Fibroblast of the aortic adventitia (primary cell): ENCODE results near the gene ZNF484. TPM values are rescaled to one million over a fixed set of nuclear protein-coding genes. Genes with fewer than 3 reads are reported as not detected.
"Not testable (repeated sequence)": the region's sequence is repeated elsewhere in the genome, so short reads cannot be mapped to it uniquely, and the experiment has no call there.

Source experiments
- DNase-seq: peaks from one replicate; pipeline ENCODE4 v3.0.0-alpha.2; 2010; ENCODE audit warnings: low read depth
- H3K4me3 ChIP-seq: 2 replicates; pipeline ENCODE4 v1.5.1; 2011; ENCODE audit warnings: low read depth, mild to moderate bottlenecking, control low read depth, low read length, moderate library complexity
- CTCF ChIP-seq: IDR thresholded peaks from 2 replicates; pipeline ENCODE4 v1.5.1; 2011; ENCODE audit warnings: mild to moderate bottlenecking, low read length, control low read depth, inconsistent platforms; ENCODE audit not compliant: insufficient read depth
- total RNA-seq: library from RNA; depleted of rRNA; stranded (reverse); fragments of >200 nt; gene quantifications from 2 replicates; pipeline ENCODE4 v1.2.3, GENCODE V29; 2012; ENCODE audit warnings: low replicate concordance

The ZNF484 gene
- total RNA-seq, 1 donor = 14.0 TPM

- TF ChIP-seq CTCF = no peak
- H3K4me3 ChIP-seq = no peak overlapping the region
- DNase-seq = no peak
Measured at GRCh38 chr9:92895812-92896436, 18.1 kb upstream of the ZNF484 start.

- DNase-seq = no peak
Measured at GRCh38 chr9:92894711-92895362, 17.0 kb upstream of the ZNF484 start.

GRCh38 chr9:92893916-92894610, 16.2 kb upstream of the ZNF484 start:
- DNase-seq, H3K4me3 ChIP-seq: not testable (repeated sequence)

More at GRCh38 chr9:92894711-92895362, 17.0 kb upstream of the ZNF484 start:
- H3K4me3 ChIP-seq = no peak overlapping the region
- no peak for TF ChIP-seq CTCF

GRCh38 chr9:92892276-92892675, 14.4 kb upstream of the ZNF484 start:
- not testable (repeated sequence) for DNase-seq, H3K4me3 ChIP-seq

GRCh38 chr9:92890761-92891160, 12.9 kb upstream of the ZNF484 start:
- DNase-seq = no peak
- no peak for TF ChIP-seq CTCF

GRCh38 chr9:92887880-92888338, 10.1 kb upstream of the ZNF484 start:
- H3K4me3 ChIP-seq = no peak overlapping the region
- TF ChIP-seq CTCF = no peak
- no peak for DNase-seq

More at GRCh38 chr9:92890761-92891160, 12.9 kb upstream of the ZNF484 start:
- no peak overlapping the region for H3K4me3 ChIP-seq

GRCh38 chr9:92886846-92887610, 9.2 kb upstream of the ZNF484 start:
- H3K4me3 ChIP-seq, DNase-seq: not testable (repeated sequence)

- not testable (repeated sequence) for H3K4me3 ChIP-seq, DNase-seq
Measured at GRCh38 chr9:92883666-92884405, 6.0 kb upstream of the ZNF484 start.
